Measurements from ENCODE around the gene HTT.

HTT gene

GRCh38 chr4:3234171-3235029, 159.9 kb downstream of the HTT start:
- no peak overlapping the region for H3K4me3 ChIP-seq (ENCODE audit: low read depth, low read length)
- TF ChIP-seq CTCF (IDR thresholded peaks at IDR 0.05; ENCODE audit: insufficient read depth, low read depth, low read length, missing control alignments), result no peak
- no peak for DNase-seq (ENCODE audit: low read depth)

- no peak for DNase-seq (ENCODE audit: low read depth)
- no peak overlapping the region for H3K4me3 ChIP-seq (ENCODE audit: low read depth, low read length)
- TF ChIP-seq CTCF (IDR thresholded peaks at IDR 0.05; ENCODE audit: insufficient read depth, low read depth, low read length, missing control alignments), result no peak
These were observed 160.5 kb downstream of the HTT start for GRCh38 chr4:3235030-3235345.

GRCh38 chr4:3235581-3235980, 161.1 kb downstream of the HTT start:
- DNase-seq (ENCODE audit: low read depth), result no peak
- H3K4me3 ChIP-seq (ENCODE audit: low read depth, low read length), result no peak overlapping the region
- no peak for TF ChIP-seq CTCF (IDR thresholded peaks at IDR 0.05; ENCODE audit: insufficient read depth, low read depth, low read length, missing control alignments)

GRCh38 chr4:3236326-3236878, 161.9 kb downstream of the HTT start:
- TF ChIP-seq CTCF (IDR thresholded peaks at IDR 0.05; ENCODE audit: insufficient read depth, low read depth, low read length, missing control alignments), result no peak
- H3K4me3 ChIP-seq (ENCODE audit: low read depth, low read length), result no peak overlapping the region
- no peak for DNase-seq (ENCODE audit: low read depth)

- TF ChIP-seq CTCF (IDR thresholded peaks at IDR 0.05; ENCODE audit: insufficient read depth, low read depth, low read length, missing control alignments), result no peak
- no peak for DNase-seq (ENCODE audit: low read depth)
- H3K4me3 ChIP-seq (ENCODE audit: low read depth, low read length), result no peak overlapping the region
These were observed 162.8 kb downstream of the HTT start for GRCh38 chr4:3237266-3237665.

- H3K4me3 ChIP-seq (ENCODE audit: low read depth, low read length), result no peak overlapping the region
- no peak for DNase-seq (ENCODE audit: low read depth)
These were observed 163.5 kb downstream of the HTT start for GRCh38 chr4:3237712-3238560.

More at GRCh38 chr4:3237712-3238560, 163.5 kb downstream of the HTT start:
- no peak for TF ChIP-seq CTCF (IDR thresholded peaks at IDR 0.05; ENCODE audit: insufficient read depth, low read depth, low read length, missing control alignments)
